ENCODE measurements around the gene WDR31. TPM values are rescaled to one million over a fixed set of nuclear protein-coding genes. Genes with fewer than 3 reads are reported as not detected.
"Not testable (repeated sequence)": the region's sequence is repeated elsewhere in the genome, so short reads cannot be mapped to it uniquely, and the experiment has no call there.

The WDR31 gene
- total and polyA plus RNA-seq, 3 donors from 2014 or later, result 6.8 to 18.2 (median 10.2) TPM

DNA sequence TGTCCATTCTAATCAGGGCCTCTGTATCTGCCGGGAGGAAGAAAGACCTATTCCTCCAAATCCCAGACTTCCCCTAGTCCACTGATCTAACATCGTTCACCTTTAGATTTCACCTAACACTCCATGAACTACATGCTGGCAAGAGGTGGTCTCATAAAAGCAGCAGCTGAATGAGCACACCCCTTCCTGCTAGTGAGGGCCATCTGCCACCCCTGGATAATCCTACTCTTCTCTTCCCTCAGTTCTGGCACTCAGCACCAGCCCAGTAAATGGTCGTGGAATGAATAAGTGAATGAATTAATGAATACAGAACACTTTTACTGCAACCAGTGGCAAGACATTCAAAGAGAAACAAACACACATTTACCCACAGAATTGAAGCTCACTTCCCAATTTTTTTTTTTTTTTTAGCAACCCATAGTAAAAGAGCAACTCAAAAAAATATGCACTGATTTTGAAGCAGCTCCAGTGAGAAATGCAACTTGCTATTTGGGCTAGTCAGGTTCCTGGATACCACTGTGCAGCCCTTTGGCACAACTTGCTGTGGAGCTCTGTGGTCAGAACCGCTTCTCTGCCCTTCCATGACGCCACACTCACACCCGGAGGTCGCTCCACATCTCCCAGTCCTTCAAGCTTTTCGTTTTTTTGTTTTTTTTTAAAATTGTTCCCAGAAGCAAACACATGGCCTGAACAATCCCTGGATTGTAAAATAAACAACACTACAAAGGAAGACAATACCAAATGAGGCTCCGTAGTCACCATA lies 43.1 kb downstream of the WDR31 start:
- no peak for TF ChIP-seq POLR2A (IDR thresholded peaks at IDR 0.05)
- TF ChIP-seq, protein P1, sequence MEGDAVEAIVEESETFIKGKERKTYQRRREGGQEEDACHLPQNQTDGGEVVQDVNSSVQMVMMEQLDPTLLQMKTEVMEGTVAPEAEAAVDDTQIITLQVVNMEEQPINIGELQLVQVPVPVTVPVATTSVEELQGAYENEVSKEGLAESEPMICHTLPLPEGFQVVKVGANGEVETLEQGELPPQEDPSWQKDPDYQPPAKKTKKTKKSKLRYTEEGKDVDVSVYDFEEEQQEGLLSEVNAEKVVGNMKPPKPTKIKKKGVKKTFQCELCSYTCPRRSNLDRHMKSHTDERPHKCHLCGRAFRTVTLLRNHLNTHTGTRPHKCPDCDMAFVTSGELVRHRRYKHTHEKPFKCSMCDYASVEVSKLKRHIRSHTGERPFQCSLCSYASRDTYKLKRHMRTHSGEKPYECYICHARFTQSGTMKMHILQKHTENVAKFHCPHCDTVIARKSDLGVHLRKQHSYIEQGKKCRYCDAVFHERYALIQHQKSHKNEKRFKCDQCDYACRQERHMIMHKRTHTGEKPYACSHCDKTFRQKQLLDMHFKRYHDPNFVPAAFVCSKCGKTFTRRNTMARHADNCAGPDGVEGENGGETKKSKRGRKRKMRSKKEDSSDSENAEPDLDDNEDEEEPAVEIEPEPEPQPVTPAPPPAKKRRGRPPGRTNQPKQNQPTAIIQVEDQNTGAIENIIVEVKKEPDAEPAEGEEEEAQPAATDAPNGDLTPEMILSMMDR (IDR thresholded peaks at IDR 0.05), result no peak
- Histone ChIP-seq H3K27ac (no peak overlapping the region), H3K4me1 (no peaks in the 10 kb centered on the region), H3K9me3 (no peaks in the 10 kb centered on the region), H3K36me3 (ENCODE audit: low read depth, missing control alignments) (no peaks in the 10 kb centered on the region), H3K27me3 (no peaks in the 10 kb centered on the region), H3K4me3 (no peak overlapping the region)
- no peak for DNase-seq
- WGBS, 2 donors, result 74 to 80% methylated on average over 9 of the region's 9 CpGs
- intact Hi-C loops (cut with DNase I; ENCODE audit: low total_unique reads), result no loop called here

DNA sequence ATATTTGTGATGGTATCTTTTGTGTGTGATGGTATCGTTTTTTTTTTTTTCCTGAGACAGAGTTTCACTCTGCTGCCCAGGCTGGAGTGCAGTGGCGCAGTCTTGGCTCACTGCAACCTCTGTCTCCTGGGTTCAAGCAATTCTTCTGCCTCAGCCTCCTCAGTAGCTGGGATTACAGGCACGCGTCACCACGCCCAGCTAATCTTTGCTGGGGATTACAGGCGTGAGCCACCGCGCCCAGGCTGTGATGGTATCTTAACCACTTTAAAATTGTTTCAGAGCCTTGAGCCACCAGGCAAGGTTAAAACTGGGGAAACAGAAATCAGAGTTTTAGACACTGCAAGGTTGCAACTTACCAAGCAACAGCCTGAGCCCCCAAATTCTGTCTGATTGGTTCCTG lies 43.8 kb downstream of the WDR31 start:
- H3K27me3 ChIP-seq; H3K4me1 ChIP-seq; H3K36me3 ChIP-seq (ENCODE audit: low read depth, missing control alignments); H3K27ac ChIP-seq; H3K4me3 ChIP-seq; H3K9me3 ChIP-seq; intact Hi-C loops (cut with DNase I; ENCODE audit: low total_unique reads); DNase-seq: not testable (repeated sequence)
- 82 to 90% methylated on average over 8 of the region's 8 CpGs for WGBS, 2 donors

DNA sequence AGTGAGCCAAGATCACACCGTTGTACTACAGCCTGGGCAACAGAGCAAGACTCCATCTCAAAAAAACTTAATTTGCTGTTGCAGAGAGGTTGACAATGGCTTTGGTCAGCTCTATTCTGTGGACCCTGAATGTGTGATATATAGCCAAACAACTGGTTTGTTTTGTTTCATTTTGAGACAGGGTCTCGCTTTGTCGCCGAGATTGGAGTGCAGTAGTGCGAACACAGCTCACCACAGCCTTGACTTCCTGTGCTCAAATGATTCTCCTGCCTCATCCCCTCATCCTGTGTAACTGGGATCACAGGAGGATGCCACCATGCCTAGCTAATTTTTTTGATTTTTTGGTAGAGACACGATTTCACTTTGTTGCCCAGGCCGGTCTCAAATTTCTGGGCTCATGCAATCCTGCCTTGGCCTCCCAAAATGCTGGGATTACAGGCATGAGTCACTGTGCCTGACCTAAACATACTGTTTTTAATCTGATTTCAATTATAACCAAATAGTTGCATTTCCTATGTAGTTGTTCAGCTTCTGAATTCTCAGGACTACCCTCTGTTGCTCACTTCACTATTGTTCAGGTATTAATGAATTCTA lies 46.7 kb downstream of the WDR31 start:
- H3K4me3 ChIP-seq, result no peak overlapping the region
- H3K9me3 ChIP-seq, result no peaks in the 10 kb centered on the region
- no peaks in the 10 kb centered on the region for H3K36me3 ChIP-seq (ENCODE audit: low read depth, missing control alignments)
- H3K4me1 ChIP-seq, result no peaks in the 10 kb centered on the region
- H3K27me3 ChIP-seq, result no peaks in the 10 kb centered on the region
- intact Hi-C loops (cut with DNase I; ENCODE audit: low total_unique reads), result no loop called here
- TF ChIP-seq, protein P1 (IDR thresholded peaks at IDR 0.05), result no peak
- no peak for TF ChIP-seq POLR2A (IDR thresholded peaks at IDR 0.05)
- H3K27ac ChIP-seq, result no peak overlapping the region
- DNase-seq, result no peak
- WGBS, 2 donors, result 87 to 91% methylated on average over 7 of the region's 7 CpGs

DNA sequence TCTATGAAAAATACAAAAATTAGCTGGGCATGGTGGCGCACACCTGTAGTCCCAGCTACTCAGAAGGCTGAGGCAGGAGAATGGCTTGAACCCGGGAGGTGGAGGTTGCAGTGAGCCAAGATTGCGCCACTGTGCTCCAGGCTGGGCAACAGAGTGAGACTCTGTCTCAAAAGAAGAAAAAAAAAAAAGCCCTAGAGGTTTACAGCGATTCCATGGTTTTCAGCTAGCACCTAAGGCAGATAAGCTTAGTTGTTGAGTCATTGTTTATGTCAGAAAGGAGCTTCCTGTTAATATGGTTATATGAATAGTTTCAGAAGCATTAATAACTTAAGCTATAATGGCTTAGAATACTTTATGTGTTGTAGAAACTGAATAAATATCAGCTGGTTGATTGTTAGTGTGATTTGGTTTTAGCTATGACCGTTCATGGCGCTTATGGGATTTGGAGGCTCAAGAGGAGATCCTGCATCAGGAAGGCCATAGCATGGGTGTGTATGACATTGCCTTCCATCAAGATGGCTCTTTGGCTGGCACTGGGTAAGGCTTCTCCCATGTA lies 49.9 kb downstream of the WDR31 start:
- Histone ChIP-seq H3K27ac (no peak overlapping the region), H3K4me1 (no peaks in the 10 kb centered on the region), H3K4me3 (no peak overlapping the region), H3K36me3 (ENCODE audit: low read depth, missing control alignments) (no peaks in the 10 kb centered on the region), H3K27me3 (no peaks in the 10 kb centered on the region), H3K9me3 (no peaks in the 10 kb centered on the region)
- no peak for DNase-seq
- 95 to 98% methylated on average over 6 of the region's 6 CpGs for WGBS, 2 donors
- intact Hi-C loops (cut with DNase I; ENCODE audit: low total_unique reads), result no loop called here
- no peak for TF ChIP-seq POLR2A (IDR thresholded peaks at IDR 0.05)
- TF ChIP-seq, protein P1 (IDR thresholded peaks at IDR 0.05), result no peak

DNA sequence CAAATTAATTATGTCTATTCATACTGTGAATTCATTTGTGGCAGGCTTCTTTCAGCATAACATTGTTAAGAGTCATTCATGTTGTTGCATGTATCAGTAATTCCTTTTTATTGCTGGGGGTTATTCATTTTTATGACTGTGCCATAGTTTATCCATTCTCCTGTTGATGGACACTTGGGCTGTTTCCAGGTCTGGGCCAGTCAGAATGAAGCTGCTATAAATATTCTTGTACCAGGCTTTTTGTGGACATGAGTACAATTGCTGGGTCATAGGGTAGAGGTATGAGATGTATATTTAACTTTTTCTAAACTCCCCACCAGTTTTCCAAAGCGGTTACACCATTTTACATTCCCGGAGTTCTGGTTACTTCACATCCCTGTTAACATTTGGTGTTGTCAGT lies 51.0 kb downstream of the WDR31 start:
- no peak for TF ChIP-seq POLR2A (IDR thresholded peaks at IDR 0.05)
- TF ChIP-seq, protein P1 (IDR thresholded peaks at IDR 0.05), result no peak

More for the DNA sequence above, 51.0 kb downstream of the WDR31 start:
- H3K4me1 ChIP-seq, result no peaks in the 10 kb centered on the region
- H3K9me3 ChIP-seq, result no peaks in the 10 kb centered on the region
- WGBS, 2 donors, result 91 to 97% methylated on average over 2 of the region's 2 CpGs
- H3K36me3 ChIP-seq (ENCODE audit: low read depth, missing control alignments), result no peaks in the 10 kb centered on the region
- H3K4me3 ChIP-seq, result no peak overlapping the region
- intact Hi-C loops (cut with DNase I; ENCODE audit: low total_unique reads), result no loop called here
- no peaks in the 10 kb centered on the region for H3K27me3 ChIP-seq
- DNase-seq, result no peak
- H3K27ac ChIP-seq, result no peak overlapping the region
